Sigmoid colon (tissue), 7 donors: ENCODE results near the gene ADCY7. TPM values are rescaled to one million over a fixed set of nuclear protein-coding genes. Genes with fewer than 3 reads are reported as not detected.

Experiments
- DNase-seq: peaks from one replicate; pipeline ENCODE4 v3.0.0-alpha.2; 2019
- H3K27ac ChIP-seq, 4 donors: fragments of 200-600 bp; sonication (generic); one replicate each; pipeline ENCODE4 v1.5.1; 2016 to 2019; ENCODE audit warnings: mild to moderate bottlenecking in 1 of 4
- H3K27me3 ChIP-seq, 3 donors: fragments of 200-600 bp; sonication (generic); one replicate each; pipeline ENCODE4 v1.5.1; 2019; ENCODE audit warnings: mild to moderate bottlenecking in 1 of 3
- H3K36me3 ChIP-seq, 4 donors: fragments of 200-600 bp; sonication (generic); one replicate each; pipeline ENCODE4 v1.5.1; 2016 to 2019
- H3K4me1 ChIP-seq, 4 donors: fragments of 200-600 bp; sonication (generic); one replicate each; pipeline ENCODE4 v1.5.1; 2017 to 2019
- H3K4me3 ChIP-seq, 4 donors: fragments of 200-600 bp; sonication (generic); one replicate each; pipeline ENCODE4 v1.5.1; 2017 to 2019; ENCODE audit warnings: mild to moderate bottlenecking in 2 of 4, moderate library complexity in 1 of 4
- H3K9me3 ChIP-seq, 4 donors: fragments of 200-600 bp in 3 of 4; sonication (generic) in 3 of 4; one replicate each; pipeline versions ENCODE4 v1.5.1 to v1.6.1; 2013 to 2019
- CTCF ChIP-seq, 4 experiments: fragments of 450-650 bp in 3 of 4; fragments of 200-600 bp in 1 of 4; IDR thresholded peaks; one replicate each; pipeline ENCODE4 v1.5.1; 2016 to 2019; ENCODE audit warnings: antibody characterized with exemption in 4 of 4, mild to moderate bottlenecking in 3 of 4, moderate library complexity in 2 of 4
- EP300 ChIP-seq, 4 donors: sonication (generic); formaldehyde crosslinking; IDR thresholded peaks; one replicate each; pipeline ENCODE4 v1.6.1; 2017; ENCODE audit warnings: antibody characterized with exemption in 4 of 4
- POLR2A ChIP-seq, 2 donors: fragments of 450-650 bp; IDR thresholded peaks; one replicate each; pipeline ENCODE4 v1.6.1; 2016; ENCODE audit warnings: antibody characterized with exemption in 2 of 2, mild to moderate bottlenecking in 2 of 2, moderate library complexity in 2 of 2
- POLR2AphosphoS5 ChIP-seq, 4 donors: sonication (generic); formaldehyde crosslinking; IDR thresholded peaks; one replicate each; pipeline ENCODE4 v1.6.1; 2017; ENCODE audit warnings: antibody characterized with exemption in 4 of 4
- WGBS, 2 donors: extraction: QIAGEN DNeasy Blood & Tissue Kit; methylation state at CpG; one replicate each; pipeline ENCODE4 v1.1.7; 2013; 5-methylcytosine and 5-hydroxymethylcytosine counted together
- intact Hi-C: fragments of 100-400 bp; cut with DNase I; formaldehyde crosslinking; loops from one replicate; pipeline ENCODE4 v1.15.1; 2023
- polyA plus RNA-seq, 3 donors: library from polyadenylated mRNA; stranded (reverse); fragments of 200-250 nt; gene quantifications; one replicate each; pipeline ENCODE4 v1.2.3, GENCODE V29; 2013
- total RNA-seq, 4 donors: library from RNA; depleted of rRNA; stranded (reverse); fragments of >200 nt; gene quantifications; one replicate each; pipeline ENCODE4 v1.1.0, GENCODE V29; 2016
- donor health status: healthy with polysubstance abuse.
- donor health status: Bipolar disorder and iron deficiency.
- donor health status: healthy.

Gene ADCY7
- total and polyA plus RNA-seq, 7 donors: 1.2 to 24.0 (median 10.2) TPM

- no peak for DNase-seq
- peaks cover 0 to 19% (median 17%) of the 10 kb centered on the region in 4 donors for H3K4me1 ChIP-seq
- H3K9me3 ChIP-seq: no peaks in the 10 kb centered on the region
- TF ChIP-seq EP300 (IDR thresholded peaks at IDR 0.05): no peak
- no peak for TF ChIP-seq POLR2AphosphoS5 (IDR thresholded peaks at IDR 0.05)
- TF ChIP-seq POLR2A (IDR thresholded peaks at IDR 0.05): no peak
- no peak for TF ChIP-seq CTCF (IDR thresholded peaks at IDR 0.05)
- WGBS, 2 donors: 42 to 63% methylated on average over 33 of the region's 33 CpGs
- intact Hi-C loops: loop anchor here (5.0 to 10.0 kb wide), 3 partner anchors 70 to 420 kb away; partner anchors contain the start of gene BRD7
- peak overlapping the region in 3 of 4 donors; percentile 60 to 70 (median 66) for H3K4me3 ChIP-seq
- no peaks in the 10 kb centered on the region for H3K36me3 ChIP-seq
- H3K27ac ChIP-seq: no peak overlapping the region
- H3K27me3 ChIP-seq: no peaks in the 10 kb centered on the region
Observed at GRCh38 chr16:50244504-50245416, 21.6 kb upstream of the ADCY7 start.

- 0 to 2% methylated on average over 74 of the region's 74 CpGs for WGBS, 2 donors
- Histone ChIP-seq H3K4me1 (peaks cover 0 to 19% (median 17%) of the 10 kb centered on the region in 4 donors), H3K36me3 (no peaks in the 10 kb centered on the region), H3K27me3 (no peaks in the 10 kb centered on the region), H3K4me3 (peak overlapping the region; percentile 50 to 70 (median 63)), H3K9me3 (no peaks in the 10 kb centered on the region), H3K27ac (peak overlapping the region in 3 of 4 donors; percentile 31 to 41 (median 37))
- no peak for DNase-seq
- TF ChIP-seq CTCF (IDR thresholded peaks at IDR 0.05) (peak in 1 of 4 experiments; percentile 36), EP300 (IDR thresholded peaks at IDR 0.05) (no peak)
- intact Hi-C loops: loop anchor here (5.0 to 10.0 kb wide), 3 partner anchors 69 to 419 kb away; partner anchors contain the start of gene BRD7
Observed at GRCh38 chr16:50245417-50246298, 20.7 kb upstream of the ADCY7 start.

- H3K4me1 ChIP-seq: peaks cover 0 to 19% (median 17%) of the 10 kb centered on the region in 4 donors
- peak; percentile 67 for DNase-seq
- no peak for TF ChIP-seq POLR2AphosphoS5 (IDR thresholded peaks at IDR 0.05)
- no peak for TF ChIP-seq POLR2A (IDR thresholded peaks at IDR 0.05)
- TF ChIP-seq CTCF (IDR thresholded peaks at IDR 0.05): no peak
- TF ChIP-seq EP300 (IDR thresholded peaks at IDR 0.05): no peak
- H3K9me3 ChIP-seq: no peaks in the 10 kb centered on the region
- H3K27me3 ChIP-seq: no peaks in the 10 kb centered on the region
- H3K4me3 ChIP-seq: peak overlapping the region; percentile 50 to 70 (median 63)
- no peaks in the 10 kb centered on the region for H3K36me3 ChIP-seq
- intact Hi-C loops: loop anchor here (5.0 to 10.0 kb wide), 3 partner anchors 68 to 418 kb away; partner anchors contain the start of gene BRD7
- H3K27ac ChIP-seq: peak overlapping the region in 3 of 4 donors; percentile 29 to 48 (median 37)
- WGBS, 2 donors: 15 to 30% methylated on average over 46 of the region's 46 CpGs
Observed at GRCh38 chr16:50246299-50247122, 19.8 kb upstream of the ADCY7 start.
